Esophagus muscularis mucosa (tissue), 3 donors: Measurements from ENCODE around the gene RBM20.

Source experiments
- POLR2AphosphoS5 ChIP-seq, 2 donors: sonication (generic); formaldehyde crosslinking; IDR thresholded peaks; one replicate each; pipeline ENCODE4 v1.6.1; 2017; ENCODE audit warnings: antibody characterized with exemption in 2 of 2
- TF ChIP-seq, protein P1 (sequence below), 3 experiments: fragments of 200-600 bp in 2 of 3; fragments of 450-650 bp in 1 of 3; sonication (generic) in 2 of 3; IDR thresholded peaks; one replicate each; pipeline ENCODE4 v1.5.1; 2017 to 2019; ENCODE audit warnings: antibody characterized with exemption in 3 of 3, mild to moderate bottlenecking in 2 of 3, moderate library complexity in 1 of 3

- TF ChIP-seq, protein P1, sequence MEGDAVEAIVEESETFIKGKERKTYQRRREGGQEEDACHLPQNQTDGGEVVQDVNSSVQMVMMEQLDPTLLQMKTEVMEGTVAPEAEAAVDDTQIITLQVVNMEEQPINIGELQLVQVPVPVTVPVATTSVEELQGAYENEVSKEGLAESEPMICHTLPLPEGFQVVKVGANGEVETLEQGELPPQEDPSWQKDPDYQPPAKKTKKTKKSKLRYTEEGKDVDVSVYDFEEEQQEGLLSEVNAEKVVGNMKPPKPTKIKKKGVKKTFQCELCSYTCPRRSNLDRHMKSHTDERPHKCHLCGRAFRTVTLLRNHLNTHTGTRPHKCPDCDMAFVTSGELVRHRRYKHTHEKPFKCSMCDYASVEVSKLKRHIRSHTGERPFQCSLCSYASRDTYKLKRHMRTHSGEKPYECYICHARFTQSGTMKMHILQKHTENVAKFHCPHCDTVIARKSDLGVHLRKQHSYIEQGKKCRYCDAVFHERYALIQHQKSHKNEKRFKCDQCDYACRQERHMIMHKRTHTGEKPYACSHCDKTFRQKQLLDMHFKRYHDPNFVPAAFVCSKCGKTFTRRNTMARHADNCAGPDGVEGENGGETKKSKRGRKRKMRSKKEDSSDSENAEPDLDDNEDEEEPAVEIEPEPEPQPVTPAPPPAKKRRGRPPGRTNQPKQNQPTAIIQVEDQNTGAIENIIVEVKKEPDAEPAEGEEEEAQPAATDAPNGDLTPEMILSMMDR (IDR thresholded peaks at IDR 0.05): no peak
- no peak for TF ChIP-seq POLR2AphosphoS5 (IDR thresholded peaks at IDR 0.05)
Measured at GRCh38 chr10:110778211-110778610, 134.1 kb downstream of the RBM20 start.
